Adrenal gland (tissue), 12 donors: Measurements from ENCODE around the gene GPRC5C. TPM values are rescaled to one million over a fixed set of nuclear protein-coding genes. Genes with fewer than 3 reads are reported as not detected.

Experiments
- DNase-seq, 7 donors: peaks; one replicate each; pipeline ENCODE4 v3.0.0-alpha.2; 2019 to 2020
- H3K27ac ChIP-seq, 5 donors: fragments of 200-600 bp; sonication (generic) in 4 of 5; 1 replicate in 3 of 5; 2 replicates in 2 of 5; pipeline versions ENCODE4 v1.5.1 to v1.8.0; 2016 to 2020; ENCODE audit warnings: mild to moderate bottlenecking in 1 of 5
- H3K27me3 ChIP-seq: fragments of 200-600 bp; 2 replicates; pipeline ENCODE4 v1.8.0; 2021
- H3K36me3 ChIP-seq, 2 donors: fragments of 200-600 bp; replicated peaks in 1 of 2; 1 replicate in 1 of 2; 2 replicates in 1 of 2; pipeline versions ENCODE4 v1.5.1 to v1.8.0; 2018 to 2022
- H3K4me1 ChIP-seq, 2 donors: fragments of 200-600 bp; replicated peaks in 1 of 2; 1 replicate in 1 of 2; 2 replicates in 1 of 2; pipeline versions ENCODE4 v1.5.1 to v1.8.0; 2018 to 2021
- H3K4me3 ChIP-seq, 4 donors: fragments of 200-600 bp; sonication (generic) in 3 of 4; one replicate each; pipeline ENCODE4 v1.5.1; 2016 to 2018
- H3K9me3 ChIP-seq, 3 donors: fragments of 200-600 bp; sonication (generic) in 1 of 3; replicated peaks in 1 of 3; 1 replicate in 2 of 3; 2 replicates in 1 of 3; pipeline versions ENCODE4 v1.5.1 to v1.8.0; 2016 to 2021
- CTCF ChIP-seq, 6 experiments: fragments of 450-650 bp in 4 of 6; fragments of 200-600 bp in 2 of 6; sonication (generic) in 1 of 6; IDR thresholded peaks; 1 replicate in 5 of 6; 2 replicates in 1 of 6; pipeline versions ENCODE4 v1.5.1 to v1.8.0; 2016 to 2021; ENCODE audit warnings: antibody characterized with exemption in 6 of 6, mild to moderate bottlenecking in 2 of 6, moderate library complexity in 1 of 6
- POLR2A ChIP-seq, 2 donors: fragments of 450-650 bp; IDR thresholded peaks; one replicate each; pipeline ENCODE4 v1.6.1; 2017; ENCODE audit warnings: antibody characterized with exemption in 2 of 2, mild to moderate bottlenecking in 2 of 2, moderate library complexity in 1 of 2
- WGBS, 4 donors: extraction: QIAGEN DNeasy Blood & Tissue Kit in 2 of 4; methylation state at CpG; one replicate each; pipeline versions ENCODE4 v1.1.5 to v1.1.7; 2013 to 2017; 5-methylcytosine and 5-hydroxymethylcytosine counted together
- intact Hi-C, 2 donors: fragments of 100-400 bp; cut with DNase I; formaldehyde crosslinking; loops; one replicate each; pipeline versions ENCODE4 v1.14.1 to v1.15.0; 2022 to 2023
- polyA plus RNA-seq, 3 donors: library from polyadenylated mRNA; stranded (reverse); fragments of 200-250 nt in 2 of 3; fragments of 350-450 nt in 1 of 3; fragmentation: Illumina TruSeq in 1 of 3; extraction: RNeasy Lipid Tissue Mini Kit (QIAGEN cat#74804) in 1 of 3; gene quantifications; one replicate each; pipeline ENCODE4 v1.2.3, GENCODE V29; 2013 to 2014
- total RNA-seq, 9 donors: library from RNA; depleted of rRNA in 4 of 9; stranded (reverse); fragments of >200 nt in 4 of 9; fragments of 120-200 nt in 1 of 9; fragmentation: NEBNext Ultra II Directional in 1 of 9; extraction: Animal tissue kit (Norgen Biotek cat#: 25700) in 1 of 9; gene quantifications; one replicate each; pipeline versions ENCODE4 v1.1.0 to v1.2.4, GENCODE V29; 2013 to 2023
- donor health status: healthy with polysubstance abuse.
- donor health status: Bipolar disorder and iron deficiency.
- donor health status: DM: yes; HTN: yes; CAD: no.
- donor health status: DM: no; HTN: no; CAD: no.
- donor health status: DM: no; HTN: no; CAD: no.
- donor health status: DM: yes; HTN: yes; CAD: no.

GPRC5C gene
- total and polyA plus RNA-seq, 12 donors, result 2.7 to 67.2 (median 30.5) TPM

DNA sequence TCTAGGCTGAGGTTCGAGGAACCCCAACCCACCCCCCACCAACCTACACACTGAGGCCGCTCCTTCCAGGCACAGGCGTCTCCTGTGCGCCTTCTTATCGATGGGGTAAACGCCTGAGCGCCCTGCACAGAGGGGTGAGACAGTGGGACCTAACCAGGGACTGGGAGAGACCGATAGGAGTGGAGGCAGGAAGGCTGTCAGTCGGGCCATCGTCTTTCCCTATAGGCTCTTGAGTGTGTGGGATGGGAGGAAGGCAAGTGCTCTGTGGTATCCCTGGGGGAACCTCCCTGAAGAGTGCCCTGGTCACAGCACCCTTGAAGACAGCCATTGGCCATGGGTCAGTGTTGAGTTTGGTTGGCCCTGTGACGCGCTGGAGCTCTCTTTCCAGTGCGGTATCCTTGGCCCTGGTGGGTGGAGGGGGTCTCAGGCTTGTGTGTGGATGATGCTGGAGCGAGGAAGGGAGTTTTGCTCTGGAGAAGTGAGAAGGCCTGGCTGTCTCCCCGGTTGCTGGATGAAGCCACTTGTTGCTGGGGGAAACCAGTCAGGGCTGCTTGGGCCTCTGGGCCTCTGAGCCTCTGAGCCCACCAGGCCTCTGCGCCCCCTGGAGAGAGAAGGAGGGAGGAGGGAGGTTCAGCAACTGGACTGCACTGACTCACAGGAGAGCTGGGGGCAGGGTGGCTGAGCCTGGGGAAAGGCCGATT, 1.7 kb downstream of the GPRC5C start:
- Histone ChIP-seq H3K36me3 (no peaks in the 10 kb centered on the region), H3K4me3 (peak overlapping the region in 1 of 4 donors; percentile 91), H3K27me3 (no peaks in the 10 kb centered on the region), H3K4me1 (peaks cover 23 to 33% of the 10 kb centered on the region in 2 donors), H3K9me3 (no peaks in the 10 kb centered on the region), H3K27ac (peak overlapping the region in 1 of 5 donors; percentile 66)
- TF ChIP-seq POLR2A (IDR thresholded peaks at IDR 0.05) (no peak), CTCF (IDR thresholded peaks at IDR 0.05) (no peak)
- 42 to 57% (median 53%) methylated on average over 7 to 17 of the region's 17 CpGs for WGBS, 4 donors
- intact Hi-C loops, result no loop called here
- DNase-seq, result no peak

GRCh38 chr17:74435775-74436359, 4.0 kb downstream of the GPRC5C start:
- Histone ChIP-seq H3K27ac (peak overlapping the region in 1 of 5 donors; percentile 14), H3K9me3 (no peaks in the 10 kb centered on the region), H3K36me3 (no peaks in the 10 kb centered on the region), H3K4me1 (peaks cover 16 to 24% of the 10 kb centered on the region in 2 donors), H3K27me3 (no peaks in the 10 kb centered on the region), H3K4me3 (no peak overlapping the region)
- WGBS, 4 donors, result 56 to 67% (median 62%) methylated on average over 5 of the region's 5 CpGs
- TF ChIP-seq POLR2A (IDR thresholded peaks at IDR 0.05) (no peak), CTCF (IDR thresholded peaks at IDR 0.05) (no peak)
- intact Hi-C loops, result no loop called here
- no peak for DNase-seq

GRCh38 chr17:74437702-74438101, 5.8 kb downstream of the GPRC5C start:
- TF ChIP-seq CTCF (IDR thresholded peaks at IDR 0.05) (peak in 5 of 6 experiments; percentile 45 to 57 (median 53)), POLR2A (IDR thresholded peaks at IDR 0.05) (no peak)
- intact Hi-C loops, result no loop called here
- no peaks in the 10 kb centered on the region for H3K27me3 ChIP-seq
- no peak overlapping the region for H3K27ac ChIP-seq
- no peaks in the 10 kb centered on the region for H3K9me3 ChIP-seq
- WGBS, 4 donors, result 73 to 90% (median 83%) methylated on average over 3 of the region's 3 CpGs
- no peak for DNase-seq
- peaks cover 12 to 18% of the 10 kb centered on the region in 2 donors for H3K4me1 ChIP-seq
- H3K36me3 ChIP-seq, result no peaks in the 10 kb centered on the region
- H3K4me3 ChIP-seq, result no peak overlapping the region

- no peak for DNase-seq
- Histone ChIP-seq H3K4me3 (no peak overlapping the region), H3K27me3 (no peaks in the 10 kb centered on the region), H3K4me1 (peaks cover 26 to 37% of the 10 kb centered on the region in 2 donors), H3K27ac (no peak overlapping the region), H3K9me3 (no peaks in the 10 kb centered on the region), H3K36me3 (no peaks in the 10 kb centered on the region)
- TF ChIP-seq CTCF (IDR thresholded peaks at IDR 0.05) (no peak), POLR2A (IDR thresholded peaks at IDR 0.05) (no peak)
- 86 to 95% (median 89%) methylated on average over 16 to 31 of the region's 31 CpGs for WGBS, 4 donors
- intact Hi-C loops, result no loop called here
Measured at GRCh38 chr17:74439691-74440567, 8.0 kb downstream of the GPRC5C start.
